HepG2 (cell line): ENCODE measurements around the gene INF2. TPM values are rescaled to one million over a fixed set of nuclear protein-coding genes. Genes with fewer than 3 reads are reported as not detected.

Source experiments
- AGO1 ChIP-seq: fragments of 200-400 bp; formaldehyde crosslinking; IDR thresholded peaks from 2 replicates; pipeline ENCODE4 v1.6.1; 2017; ENCODE audit warnings: mild to moderate bottlenecking, low read depth, low read length, moderate library complexity; ENCODE audit not compliant: poor library complexity, severe bottlenecking
- BORCS8-MEF2B ChIP-seq: sonication (generic); formaldehyde crosslinking; IDR thresholded peaks from 2 replicates; pipeline ENCODE4 v1.8.0; 2022; ENCODE audit warnings: mild to moderate bottlenecking, missing genetic modification reagents
- CHCHD3 ChIP-seq: sonication (generic); formaldehyde crosslinking; IDR thresholded peaks from 2 replicates; pipeline ENCODE4 v1.8.0; 2022; ENCODE audit warnings: mild to moderate bottlenecking, missing genetic modification reagents, moderate library complexity
- CREB1 ChIP-seq, 2 experiments: fragments of 450-650 bp in 1 of 2; IDR thresholded peaks; 2 replicates each; pipeline ENCODE4 v1.6.1; 2016 to 2017; ENCODE audit warnings: control low read depth in 1 of 2, mild to moderate bottlenecking in 1 of 2, missing compliant biosample characterization in 1 of 2, missing genetic modification characterization in 1 of 2
- FOXC1 ChIP-seq: sonication (generic); formaldehyde crosslinking; IDR thresholded peaks from 2 replicates; pipeline ENCODE4 v1.8.0; 2022; ENCODE audit warnings: mild to moderate bottlenecking, missing genetic modification reagents, borderline replicate concordance
- HDAC6 ChIP-seq: fragments of 200-600 bp; sonication (generic); IDR thresholded peaks from 2 replicates; pipeline ENCODE4 v1.7.0; 2017; ENCODE audit warnings: mild to moderate bottlenecking, antibody characterized with exemption, low read length, low read depth
- HNF4A ChIP-seq: sonication (generic); formaldehyde crosslinking; IDR thresholded peaks from 2 replicates; pipeline ENCODE4 v1.4.0; 2020; ENCODE audit warnings: missing genetic modification reagents
- KDM6A ChIP-seq: IDR thresholded peaks from 2 replicates; pipeline ENCODE4 v1.6.1; 2016; ENCODE audit warnings: low read depth
- POLR2G ChIP-seq: fragments of 200-400 bp; formaldehyde crosslinking; IDR thresholded peaks from 2 replicates; pipeline ENCODE4 v1.6.1; 2018; ENCODE audit warnings: mild to moderate bottlenecking, low read depth, low read length, moderate library complexity
- RAD21 ChIP-seq: fragments of 450-650 bp; formaldehyde crosslinking; IDR thresholded peaks from 2 replicates; pipeline ENCODE4 v1.5.0; 2020; ENCODE audit warnings: mild to moderate bottlenecking
- SALL2 ChIP-seq: sonication (generic); formaldehyde crosslinking; IDR thresholded peaks from 2 replicates; pipeline ENCODE4 v1.8.1; 2023; ENCODE audit warnings: mild to moderate bottlenecking, missing genetic modification reagents, inconsistent platforms
- SCMH1 ChIP-seq: sonication (generic); formaldehyde crosslinking; IDR thresholded peaks from 2 replicates; pipeline ENCODE4 v1.9.0; 2021; ENCODE audit warnings: missing genetic modification reagents, mild to moderate bottlenecking, borderline replicate concordance
- SNAPC2 ChIP-seq: sonication (generic); formaldehyde crosslinking; IDR thresholded peaks from 2 replicates; pipeline ENCODE4 v1.8.1; 2022; ENCODE audit warnings: mild to moderate bottlenecking, missing genetic modification reagents
- STAG1 ChIP-seq: sonication (generic); formaldehyde crosslinking; IDR thresholded peaks from 2 replicates; pipeline ENCODE4 v1.4.0; 2020; ENCODE audit warnings: missing genetic modification reagents
- U2AF1 ChIP-seq: fragments of 200-400 bp; formaldehyde crosslinking; optimal IDR thresholded peaks from 2 replicates; pipeline ENCODE3; 2017; ENCODE audit warnings: mild to moderate bottlenecking, low read depth, low read length
- ZBTB1 ChIP-seq: sonication (generic); formaldehyde crosslinking; IDR thresholded peaks from 2 replicates; pipeline ENCODE4 v1.4.0; 2020; ENCODE audit warnings: missing genetic modification reagents, borderline replicate concordance
- ZBTB7B ChIP-seq: sonication (generic); formaldehyde crosslinking; IDR thresholded peaks from 2 replicates; pipeline ENCODE4 v1.4.0; 2020; ENCODE audit warnings: missing genetic modification reagents
- ZMYM4 ChIP-seq: sonication (generic); formaldehyde crosslinking; IDR thresholded peaks from 2 replicates; pipeline ENCODE4 v1.8.1; 2023; ENCODE audit warnings: mild to moderate bottlenecking, missing genetic modification reagents
- ZNF260 ChIP-seq: sonication (generic); formaldehyde crosslinking; IDR thresholded peaks from 2 replicates; pipeline ENCODE4 v1.4.0; 2020; ENCODE audit warnings: missing genetic modification reagents, low read depth, mild to moderate bottlenecking, borderline replicate concordance
- ZNF558 ChIP-seq: sonication (generic); formaldehyde crosslinking; IDR thresholded peaks from 2 replicates; pipeline ENCODE4 v1.9.0; 2022; ENCODE audit warnings: mild to moderate bottlenecking, missing genetic modification reagents, borderline replicate concordance
- ZNF839 ChIP-seq: sonication (generic); formaldehyde crosslinking; IDR thresholded peaks from 2 replicates; pipeline ENCODE4 v1.4.0; 2020; ENCODE audit warnings: missing genetic modification reagents, mild to moderate bottlenecking, borderline replicate concordance
- polyA plus RNA-seq, 8 experiments: library from polyadenylated mRNA; depleted of rRNA in 3 of 8; stranded (reverse) in 7 of 8; unstranded in 1 of 8; fragments of >200 nt; fragmentation: Illumina TruSeq in 4 of 8; extraction: Trizol in 4 of 8; gene quantifications; 2 replicates each; pipeline versions ENCODE4 v1.2.1 to v1.2.3, GENCODE V29; 2011 to 2016; ENCODE audit warnings: low read depth in 4 of 8, missing spikeins in 1 of 8, mixed read lengths in 1 of 8; ENCODE audit not compliant: insufficient read depth in 1 of 8
- total RNA-seq, 5 experiments: library from RNA; depleted of rRNA; stranded (reverse); fragments of >200 nt; fragmentation: Illumina TruSeq; extraction: Trizol; gene quantifications; 2 replicates each; pipeline ENCODE4 v1.2.3, GENCODE V29; 2016; ENCODE audit warnings: low read depth in 1 of 5
- TF ChIP-seq, protein P1 (sequence below): sonication (generic); formaldehyde crosslinking; IDR thresholded peaks from 2 replicates; pipeline ENCODE4 v1.4.0; 2020; ENCODE audit warnings: missing genetic modification reagents, low read depth, mild to moderate bottlenecking, borderline replicate concordance
- TF ChIP-seq, protein P2 (sequence below): sonication (generic); formaldehyde crosslinking; IDR thresholded peaks from 2 replicates; pipeline ENCODE4 v1.9.0; 2021; ENCODE audit warnings: mild to moderate bottlenecking, missing genetic modification reagents

INF2 gene
- total and polyA plus RNA-seq, 2 of the 13 experiments (the other 11 are each of a cell fraction or from before 2014, with no cell fraction given) = 16.4 to 26.4 TPM

DNA sequence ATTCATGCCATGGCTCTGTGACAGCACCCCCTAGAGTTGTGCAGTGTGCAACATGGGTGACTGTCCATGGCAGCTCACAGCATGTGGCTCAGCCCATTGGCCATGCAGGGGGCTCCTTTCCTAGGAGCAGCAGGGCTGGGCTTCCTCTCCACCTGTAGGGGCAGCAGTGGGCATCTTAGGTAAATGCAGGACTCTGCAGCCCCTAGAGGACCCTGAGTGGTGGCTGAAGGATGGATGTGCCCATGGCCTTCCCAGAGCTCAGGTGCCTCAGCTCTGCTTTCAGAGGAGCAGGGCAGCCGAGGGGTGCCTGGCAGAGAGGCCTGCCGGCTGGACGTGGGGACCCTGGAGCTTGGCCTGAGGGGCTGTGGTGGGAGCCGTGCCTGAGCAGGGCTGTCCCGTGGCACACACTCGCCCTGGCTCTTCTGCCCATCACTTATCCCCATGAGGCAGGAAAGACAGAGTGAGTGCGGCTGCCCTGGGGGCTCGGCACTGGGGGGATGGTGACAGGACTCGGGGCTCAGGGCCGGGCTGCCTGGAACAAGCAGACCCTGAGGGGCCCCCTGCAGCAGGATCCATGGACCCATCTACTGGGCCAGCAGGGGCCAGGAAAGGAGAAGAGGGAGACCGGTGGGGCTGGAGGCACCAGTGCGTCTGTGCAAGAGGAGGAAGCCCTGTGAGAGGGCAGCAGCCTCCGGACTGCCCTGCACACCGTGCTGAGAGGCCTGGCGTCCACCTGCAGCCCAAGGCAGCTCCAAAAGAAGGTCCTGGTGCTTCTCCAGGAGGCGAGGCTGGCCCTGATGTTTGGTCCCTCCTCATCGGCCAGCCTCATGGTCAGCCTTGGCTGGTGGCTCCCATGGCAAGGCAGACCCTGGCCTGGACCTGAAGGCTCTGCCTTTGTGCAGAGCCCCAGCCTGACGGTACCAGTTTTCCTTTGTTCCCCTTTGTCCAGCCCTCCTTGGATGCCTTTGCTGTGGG, 42.2 kb downstream of the INF2 start (continued):
- TF ChIP-seq, protein P1, sequence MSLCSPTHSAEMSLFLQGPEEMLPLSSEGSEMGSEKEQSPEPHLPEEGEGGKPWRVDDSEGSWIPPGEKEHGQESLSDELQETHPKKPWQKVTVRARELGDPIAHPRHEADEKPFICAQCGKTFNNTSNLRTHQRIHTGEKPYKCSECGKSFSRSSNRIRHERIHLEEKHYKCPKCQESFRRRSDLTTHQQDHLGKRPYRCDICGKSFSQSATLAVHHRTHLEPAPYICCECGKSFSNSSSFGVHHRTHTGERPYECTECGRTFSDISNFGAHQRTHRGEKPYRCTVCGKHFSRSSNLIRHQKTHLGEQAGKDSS (CRISPR knock-in tag) = no peak
- TF ChIP-seq ZMYM4 (CRISPR knock-in tag) = no peak
- no peak for TF ChIP-seq KDM6A (CRISPR knock-in tag)
- TF ChIP-seq SCMH1 (CRISPR knock-in tag) = no peak
- peak; percentile 64 for TF ChIP-seq U2AF1
- no peak for TF ChIP-seq FOXC1 (CRISPR knock-in tag)
- peak; percentile 58; the same call in 1 of the 2 replicates for TF ChIP-seq ZBTB7B (CRISPR knock-in tag)
- TF ChIP-seq STAG1 (CRISPR knock-in tag) = peak; percentile 39
- peak; percentile 85 for TF ChIP-seq AGO1
- TF ChIP-seq RAD21 (CRISPR knock-in tag) = 0 out of 2 replicates have a peak, but pooled peaks have one; percentile 45
- TF ChIP-seq SNAPC2 (CRISPR knock-in tag) = no peak
- no peak for TF ChIP-seq ZNF558 (CRISPR knock-in tag)
- TF ChIP-seq ZBTB1 (CRISPR knock-in tag) = no peak
- TF ChIP-seq CHCHD3 = no peak
- TF ChIP-seq, protein P2, sequence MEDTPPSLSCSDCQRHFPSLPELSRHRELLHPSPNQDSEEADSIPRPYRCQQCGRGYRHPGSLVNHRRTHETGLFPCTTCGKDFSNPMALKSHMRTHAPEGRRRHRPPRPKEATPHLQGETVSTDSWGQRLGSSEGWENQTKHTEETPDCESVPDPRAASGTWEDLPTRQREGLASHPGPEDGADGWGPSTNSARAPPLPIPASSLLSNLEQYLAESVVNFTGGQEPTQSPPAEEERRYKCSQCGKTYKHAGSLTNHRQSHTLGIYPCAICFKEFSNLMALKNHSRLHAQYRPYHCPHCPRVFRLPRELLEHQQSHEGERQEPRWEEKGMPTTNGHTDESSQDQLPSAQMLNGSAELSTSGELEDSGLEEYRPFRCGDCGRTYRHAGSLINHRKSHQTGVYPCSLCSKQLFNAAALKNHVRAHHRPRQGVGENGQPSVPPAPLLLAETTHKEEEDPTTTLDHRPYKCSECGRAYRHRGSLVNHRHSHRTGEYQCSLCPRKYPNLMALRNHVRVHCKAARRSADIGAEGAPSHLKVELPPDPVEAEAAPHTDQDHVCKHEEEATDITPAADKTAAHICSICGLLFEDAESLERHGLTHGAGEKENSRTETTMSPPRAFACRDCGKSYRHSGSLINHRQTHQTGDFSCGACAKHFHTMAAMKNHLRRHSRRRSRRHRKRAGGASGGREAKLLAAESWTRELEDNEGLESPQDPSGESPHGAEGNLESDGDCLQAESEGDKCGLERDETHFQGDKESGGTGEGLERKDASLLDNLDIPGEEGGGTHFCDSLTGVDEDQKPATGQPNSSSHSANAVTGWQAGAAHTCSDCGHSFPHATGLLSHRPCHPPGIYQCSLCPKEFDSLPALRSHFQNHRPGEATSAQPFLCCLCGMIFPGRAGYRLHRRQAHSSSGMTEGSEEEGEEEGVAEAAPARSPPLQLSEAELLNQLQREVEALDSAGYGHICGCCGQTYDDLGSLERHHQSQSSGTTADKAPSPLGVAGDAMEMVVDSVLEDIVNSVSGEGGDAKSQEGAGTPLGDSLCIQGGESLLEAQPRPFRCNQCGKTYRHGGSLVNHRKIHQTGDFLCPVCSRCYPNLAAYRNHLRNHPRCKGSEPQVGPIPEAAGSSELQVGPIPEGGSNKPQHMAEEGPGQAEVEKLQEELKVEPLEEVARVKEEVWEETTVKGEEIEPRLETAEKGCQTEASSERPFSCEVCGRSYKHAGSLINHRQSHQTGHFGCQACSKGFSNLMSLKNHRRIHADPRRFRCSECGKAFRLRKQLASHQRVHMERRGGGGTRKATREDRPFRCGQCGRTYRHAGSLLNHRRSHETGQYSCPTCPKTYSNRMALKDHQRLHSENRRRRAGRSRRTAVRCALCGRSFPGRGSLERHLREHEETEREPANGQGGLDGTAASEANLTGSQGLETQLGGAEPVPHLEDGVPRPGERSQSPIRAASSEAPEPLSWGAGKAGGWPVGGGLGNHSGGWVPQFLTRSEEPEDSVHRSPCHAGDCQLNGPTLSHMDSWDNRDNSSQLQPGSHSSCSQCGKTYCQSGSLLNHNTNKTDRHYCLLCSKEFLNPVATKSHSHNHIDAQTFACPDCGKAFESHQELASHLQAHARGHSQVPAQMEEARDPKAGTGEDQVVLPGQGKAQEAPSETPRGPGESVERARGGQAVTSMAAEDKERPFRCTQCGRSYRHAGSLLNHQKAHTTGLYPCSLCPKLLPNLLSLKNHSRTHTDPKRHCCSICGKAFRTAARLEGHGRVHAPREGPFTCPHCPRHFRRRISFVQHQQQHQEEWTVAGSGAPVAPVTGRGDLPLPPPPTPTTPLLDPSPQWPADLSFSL (CRISPR knock-in tag) = no peak
- no peak for TF ChIP-seq ZNF839 (CRISPR knock-in tag)
- TF ChIP-seq HDAC6 = no peak
- TF ChIP-seq CREB1 (IDR thresholded peaks at IDR 0.05) = no peak
- TF ChIP-seq CREB1 (CRISPR knock-in tag; IDR thresholded peaks at IDR 0.05) = no peak
- TF ChIP-seq POLR2G = no peak
- 0 out of 2 replicates have a peak, but pooled peaks have one; percentile 10 for TF ChIP-seq HNF4A
- TF ChIP-seq SALL2 = no peak
- no peak for TF ChIP-seq BORCS8-MEF2B (CRISPR knock-in tag)
- no peak for TF ChIP-seq ZNF260
